SKM-1 treated with dmso at 0.1 percent for 144 hours (cell line): ENCODE results near the gene MACROH2A2.
"Not testable (repeated sequence)": the region's sequence is repeated elsewhere in the genome, so short reads cannot be mapped to it uniquely, and the experiment has no call there.

Experiments used
- DNase-seq: peaks from one replicate; lab custom pipeline; 2025; ENCODE audit not compliant: unreplicated experiment; lab: John Stamatoyannopoulos, UW

MACROH2A2 gene

DNA sequence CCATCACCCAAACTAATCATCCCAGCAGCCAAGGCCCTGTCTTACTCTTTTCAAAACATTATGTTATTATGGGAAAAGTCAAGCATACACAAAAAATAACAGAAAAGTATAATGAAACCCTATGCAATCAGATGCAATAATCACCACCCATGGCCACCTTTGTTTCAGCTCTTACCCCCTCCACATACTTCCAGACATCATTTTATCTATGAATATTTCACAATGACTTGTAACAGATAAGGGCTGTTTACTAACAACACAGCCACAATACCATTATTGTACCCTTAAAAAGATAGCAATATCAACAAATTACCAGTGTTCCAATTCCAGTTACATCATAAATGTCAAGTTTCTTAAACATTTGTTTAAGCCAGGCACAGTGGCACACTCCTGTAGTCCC, 44.8 kb downstream of the MACROH2A2 start:
- no peak for DNase-seq

DNA sequence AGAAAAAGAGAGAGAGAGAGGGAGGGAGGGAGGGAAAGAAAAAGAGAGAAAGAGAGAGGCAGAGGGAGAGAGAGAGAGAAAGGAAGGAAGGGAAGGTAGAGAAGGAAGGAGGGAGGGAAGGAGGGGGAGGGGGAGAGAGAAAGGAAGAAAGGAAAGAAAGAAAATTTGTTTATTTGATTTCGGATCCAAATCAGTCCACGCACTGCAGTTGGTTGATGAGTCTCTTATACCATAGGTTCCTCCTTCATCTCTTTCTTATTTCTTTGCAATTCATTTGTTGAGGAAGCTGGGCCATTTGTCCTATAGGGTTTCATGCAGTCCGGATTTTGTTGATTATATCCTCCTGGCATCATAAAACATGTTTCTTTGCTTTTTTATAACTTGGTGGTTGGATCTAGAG, 45.6 kb downstream of the MACROH2A2 start:
- DNase-seq = no peak

DNA sequence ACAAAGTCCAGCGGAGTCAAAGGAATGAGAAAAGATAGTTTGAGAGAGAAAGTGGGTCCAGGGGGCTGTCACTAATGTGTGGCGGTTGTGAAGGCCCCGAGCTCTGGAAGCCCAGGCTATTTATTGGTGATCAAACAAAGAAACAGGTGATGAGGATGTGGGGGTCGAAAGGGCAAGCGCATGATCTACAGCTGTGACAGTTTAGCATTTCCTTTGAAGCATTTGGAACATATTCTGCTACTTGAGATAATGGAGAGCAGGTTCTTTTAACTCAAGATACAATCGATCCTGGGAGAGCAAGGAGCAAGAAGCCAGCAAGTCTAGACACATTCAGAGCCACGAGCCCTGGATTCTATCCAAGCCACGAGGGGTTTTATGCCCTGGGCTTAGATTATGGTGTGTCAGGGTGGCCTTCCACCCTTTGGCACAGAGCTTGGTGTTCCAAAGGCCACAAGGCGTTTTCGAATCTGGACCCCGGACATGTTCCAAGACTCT, 48.5 kb downstream of the MACROH2A2 start:
- DNase-seq = not testable (repeated sequence)

DNA sequence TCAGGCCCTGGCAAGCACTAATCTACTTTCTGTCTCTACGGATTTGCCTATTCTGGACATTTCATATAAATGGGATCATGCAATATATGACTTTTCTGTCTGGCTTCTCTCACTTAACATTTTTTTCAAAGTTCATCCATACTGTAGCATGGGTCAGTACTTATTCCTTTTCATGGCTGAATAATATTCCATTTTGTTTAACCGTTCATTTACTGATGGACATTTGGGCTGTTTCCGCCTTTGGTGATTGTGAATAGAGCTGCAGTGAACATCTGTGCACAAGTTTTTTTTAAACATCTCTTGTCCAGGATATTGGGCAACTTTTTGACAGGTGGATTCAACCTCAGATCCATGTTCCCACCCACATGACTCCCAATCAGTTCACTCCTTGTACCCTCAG, 49.0 kb downstream of the MACROH2A2 start:
- no peak for DNase-seq

DNA sequence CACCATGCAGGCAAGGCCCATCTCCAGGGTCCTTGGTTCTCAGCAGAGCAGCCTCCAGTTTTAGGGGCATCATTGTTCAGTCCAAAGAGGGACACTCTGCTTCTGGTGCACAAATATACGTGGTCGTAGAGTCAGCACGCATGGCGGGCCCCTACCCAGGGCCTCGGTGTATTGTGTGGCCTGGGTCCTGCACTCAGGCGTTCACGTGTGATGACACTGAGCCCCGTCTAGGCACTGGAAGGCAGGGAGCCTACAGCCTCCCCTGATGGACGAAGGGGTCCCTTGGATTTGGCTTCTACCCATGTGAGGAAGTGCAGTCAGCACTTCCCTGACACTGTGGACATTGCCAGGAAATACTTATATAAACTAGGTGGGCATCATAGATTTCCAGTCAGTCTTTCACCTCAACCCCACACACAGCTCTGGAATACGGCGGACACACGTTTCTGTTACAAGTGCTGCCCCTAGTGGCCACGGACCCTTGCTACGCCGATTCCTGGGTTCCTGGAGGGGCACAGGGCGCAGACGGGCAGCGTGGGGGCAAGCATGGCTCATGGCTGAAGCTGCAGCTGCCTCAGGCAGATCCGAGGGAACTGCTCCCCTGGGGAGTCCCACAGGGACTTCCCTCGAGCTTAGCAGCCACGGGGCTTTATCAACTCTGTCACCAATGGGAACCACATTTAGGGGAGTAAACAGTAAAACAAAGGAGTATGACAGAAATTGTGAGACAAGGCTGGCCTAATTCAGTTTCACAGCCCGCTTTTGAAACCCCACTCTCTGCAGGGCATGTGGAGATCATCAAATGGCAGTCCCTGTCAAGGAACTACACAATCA, 54.5 kb downstream of the MACROH2A2 start:
- DNase-seq = no peak

DNA sequence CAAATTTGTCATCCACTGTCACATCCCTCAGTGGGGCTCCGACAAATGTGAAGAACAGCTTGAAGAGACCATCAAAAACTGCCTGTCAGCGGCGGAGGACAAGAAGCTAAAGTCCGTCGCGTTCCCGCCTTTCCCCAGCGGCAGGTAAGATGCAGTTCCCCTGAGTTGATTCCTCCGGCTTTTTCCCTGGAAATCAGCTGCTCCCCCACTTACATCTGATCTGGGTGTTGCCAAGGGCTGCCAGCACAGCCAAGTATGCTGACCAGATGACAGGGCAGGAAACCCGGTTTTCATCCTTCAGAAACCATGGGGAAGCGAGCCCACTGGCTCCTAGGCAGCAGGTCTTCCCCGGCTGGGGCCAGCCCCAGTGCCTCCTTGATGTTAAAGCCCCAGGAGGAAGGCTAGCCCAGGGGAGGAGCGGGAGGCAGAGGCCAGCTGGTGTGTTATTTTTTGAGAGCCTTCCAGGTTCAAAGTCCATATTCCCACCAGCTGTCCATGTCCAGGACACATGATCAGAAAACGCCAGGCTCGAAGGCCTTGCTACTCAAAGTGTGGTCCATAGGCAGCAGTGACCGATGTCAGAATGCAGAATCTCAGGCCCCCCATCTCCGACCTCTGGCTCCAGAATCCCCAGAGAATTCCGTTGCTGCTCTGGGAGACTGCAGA, 56.6 kb downstream of the MACROH2A2 start:
- no peak for DNase-seq

DNA sequence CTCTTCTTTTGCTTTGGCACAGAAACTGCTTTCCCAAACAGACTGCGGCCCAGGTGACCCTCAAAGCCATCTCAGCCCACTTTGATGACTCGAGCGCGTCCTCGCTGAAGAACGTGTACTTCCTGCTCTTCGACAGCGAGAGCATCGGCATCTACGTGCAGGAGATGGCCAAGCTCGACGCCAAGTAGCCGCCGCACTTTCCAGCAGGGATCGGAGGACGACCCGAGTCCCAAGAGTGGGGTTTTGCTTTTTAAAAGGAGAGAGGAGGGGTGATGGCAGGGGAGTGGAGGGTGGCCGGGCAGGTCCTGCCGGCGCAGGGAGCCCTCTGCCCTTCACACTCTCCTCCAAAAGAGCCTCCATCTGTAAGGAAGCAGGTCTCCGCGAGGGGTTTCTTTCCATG, 58.9 kb downstream of the MACROH2A2 start:
- no peak for DNase-seq

DNA sequence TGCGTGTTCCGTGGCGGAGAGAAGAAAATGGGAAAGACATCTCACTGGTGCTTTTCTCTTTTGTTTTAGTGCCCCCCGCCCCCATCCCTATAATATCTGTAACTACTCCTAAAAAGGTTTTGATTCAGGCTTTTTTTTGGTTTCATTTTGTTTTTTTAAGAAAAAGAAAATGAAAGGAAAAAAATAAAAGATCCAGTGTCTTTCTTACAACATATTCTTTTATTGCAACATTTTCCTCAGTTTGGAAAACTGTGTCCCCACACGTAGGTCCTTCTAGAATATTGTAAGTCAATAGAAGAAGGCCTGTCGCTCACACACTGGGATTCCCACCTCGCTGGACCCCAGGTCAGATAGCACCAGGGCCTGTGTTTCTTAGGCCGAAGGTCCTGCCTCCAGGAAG, 59.4 kb downstream of the MACROH2A2 start:
- no peak for DNase-seq

DNA sequence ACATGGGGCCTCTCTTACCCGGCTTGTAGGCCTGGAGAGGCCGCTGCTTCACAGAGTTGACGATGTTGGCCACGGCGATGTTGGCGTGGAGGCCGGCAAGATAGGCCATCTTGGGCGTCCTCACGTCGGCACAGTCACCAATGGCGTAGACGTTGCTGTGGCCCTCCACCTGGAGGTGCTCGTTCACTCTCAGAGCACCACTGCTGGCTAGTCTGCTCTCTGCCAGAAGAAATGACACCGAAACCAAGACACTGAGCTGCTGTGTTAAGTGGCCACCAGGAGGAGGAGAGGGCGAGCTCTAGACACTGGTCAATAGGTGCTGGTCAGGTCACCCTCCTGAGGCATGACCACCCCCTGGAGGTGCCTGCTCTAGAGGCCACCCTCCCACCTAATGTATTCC, 62.3 kb downstream of the MACROH2A2 start:
- no peak for DNase-seq

DNA sequence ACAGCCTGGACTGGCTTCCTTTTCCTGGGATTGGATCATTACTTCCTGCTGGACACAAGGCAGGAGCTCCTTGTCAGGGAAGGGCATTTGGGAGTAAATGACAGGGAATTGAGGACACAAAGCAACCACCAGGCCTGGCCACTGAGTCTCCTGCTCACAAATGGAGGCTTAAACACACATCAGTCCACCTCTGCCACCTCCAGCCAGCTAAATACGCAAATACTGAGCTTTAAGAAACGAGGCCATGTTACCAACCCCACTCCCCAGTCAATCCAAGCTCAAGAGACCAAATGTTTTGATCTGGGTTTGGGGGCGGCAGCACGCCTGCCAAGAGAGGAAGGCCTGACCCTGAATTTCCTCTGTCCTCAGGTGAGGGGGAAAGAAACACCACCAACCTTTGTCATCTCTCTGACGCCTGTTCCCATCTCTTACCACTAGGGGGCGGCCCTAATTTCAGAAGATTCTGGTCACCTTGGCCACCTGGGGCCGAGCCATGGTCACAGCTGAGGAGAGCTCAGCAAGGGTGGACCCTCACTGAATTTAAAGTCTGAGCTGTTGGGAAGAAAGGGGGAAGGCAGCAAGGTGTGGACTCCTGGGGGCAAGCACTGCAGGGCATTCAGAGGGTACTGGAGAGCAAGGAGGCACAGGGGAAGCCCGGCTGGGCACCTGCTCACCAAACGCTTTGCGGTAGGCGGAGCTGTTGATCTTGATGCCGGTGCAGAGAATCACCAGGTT, 63.5 kb downstream of the MACROH2A2 start:
- DNase-seq = peak; percentile 27

DNA sequence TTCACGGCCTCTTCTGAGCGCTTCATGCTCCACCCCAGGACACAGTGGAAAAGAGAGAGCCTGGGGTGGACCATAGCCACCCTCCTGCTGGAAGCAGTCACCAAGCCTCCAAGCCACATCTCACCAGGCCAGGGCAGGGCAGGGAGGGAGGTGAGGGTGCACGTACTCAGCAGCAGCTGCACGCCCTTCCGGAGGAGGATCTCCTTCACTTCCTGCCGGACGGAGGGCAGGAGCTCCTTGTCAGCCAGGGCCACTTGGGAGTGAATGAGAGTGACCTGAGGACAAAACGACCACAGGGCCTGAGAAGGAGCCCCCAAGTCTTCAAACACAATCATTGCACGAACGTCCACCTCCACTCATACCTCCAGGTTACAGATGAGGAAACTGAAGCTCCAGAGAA, 65.0 kb downstream of the MACROH2A2 start:
- DNase-seq = no peak

DNA sequence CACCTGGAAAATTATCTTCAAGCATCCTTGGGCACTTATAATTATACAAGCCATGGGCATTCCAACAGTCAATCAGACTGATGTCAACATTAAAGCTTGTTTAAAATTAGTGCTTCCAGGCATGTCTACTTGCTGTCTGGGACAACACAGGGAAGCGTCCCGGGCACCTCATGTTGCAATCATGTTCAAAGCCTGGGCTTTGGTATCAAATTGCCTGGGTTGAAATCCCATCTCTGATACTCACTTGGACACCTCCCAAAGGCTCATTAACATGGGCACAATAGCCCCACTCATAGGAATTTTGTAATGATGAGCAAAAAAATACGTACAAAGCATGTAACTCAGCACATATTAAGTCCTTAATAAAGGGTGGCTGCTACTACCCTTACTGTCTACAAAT, 65.5 kb downstream of the MACROH2A2 start:
- DNase-seq = no peak

DNA sequence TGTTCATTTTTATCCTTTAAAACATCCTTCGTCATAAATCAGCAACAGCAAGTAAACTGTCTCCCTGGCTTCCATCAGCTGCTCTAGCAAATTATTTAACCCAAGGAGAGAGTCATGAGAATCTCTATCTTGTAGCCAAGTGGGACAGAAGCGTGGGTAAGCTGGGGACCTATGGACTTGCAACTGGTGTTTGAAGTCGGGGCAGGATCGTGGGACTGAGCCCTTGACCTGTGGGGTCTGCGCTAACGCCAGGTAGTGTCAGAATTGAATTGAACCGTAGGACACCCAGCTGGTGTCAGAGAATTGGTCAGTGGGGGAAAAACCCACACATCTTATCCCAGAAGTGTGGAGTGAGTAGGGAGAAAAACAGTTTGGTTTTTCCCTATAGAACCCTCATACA, 66.6 kb downstream of the MACROH2A2 start:
- no peak for DNase-seq

DNA sequence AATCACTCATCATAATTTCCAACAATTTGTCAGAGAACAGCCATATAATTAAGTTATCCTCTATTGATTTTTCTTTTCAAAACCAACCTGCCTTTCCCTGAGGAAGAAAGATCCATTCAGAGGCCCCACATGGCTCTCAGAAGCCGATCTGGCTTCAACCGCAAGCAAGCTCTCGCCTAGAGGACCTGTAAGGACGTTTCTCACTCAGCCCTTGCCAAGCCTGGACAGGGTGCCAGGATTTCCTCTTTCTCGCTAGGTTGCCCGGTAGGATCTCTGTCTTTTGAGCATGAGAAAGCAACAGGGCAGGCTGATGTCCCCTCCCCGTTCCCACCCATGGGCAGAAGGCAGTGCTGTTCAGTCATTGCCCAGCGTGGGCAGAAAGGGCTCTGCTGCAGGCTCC, 67.0 kb downstream of the MACROH2A2 start:
- DNase-seq = no peak

DNA sequence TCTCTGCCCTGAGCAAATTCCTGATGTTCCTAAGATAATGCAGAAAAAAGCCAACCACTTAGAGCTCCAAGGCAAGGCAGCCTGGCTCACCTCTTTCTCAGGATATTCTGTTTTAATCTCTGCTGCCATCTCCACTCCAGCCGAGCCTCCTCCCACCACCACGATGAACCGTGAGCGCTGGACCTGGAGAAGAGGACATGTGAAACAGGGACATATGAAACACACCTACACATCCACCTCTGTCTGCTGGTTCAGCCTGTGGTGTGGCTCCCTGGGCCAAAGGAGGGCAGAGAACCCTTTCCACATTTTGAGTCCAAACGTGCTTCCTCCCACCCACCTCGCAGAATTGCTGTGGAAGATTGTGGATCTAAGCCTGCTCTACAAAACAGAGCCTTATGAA, 67.8 kb downstream of the MACROH2A2 start:
- no peak for DNase-seq

DNA sequence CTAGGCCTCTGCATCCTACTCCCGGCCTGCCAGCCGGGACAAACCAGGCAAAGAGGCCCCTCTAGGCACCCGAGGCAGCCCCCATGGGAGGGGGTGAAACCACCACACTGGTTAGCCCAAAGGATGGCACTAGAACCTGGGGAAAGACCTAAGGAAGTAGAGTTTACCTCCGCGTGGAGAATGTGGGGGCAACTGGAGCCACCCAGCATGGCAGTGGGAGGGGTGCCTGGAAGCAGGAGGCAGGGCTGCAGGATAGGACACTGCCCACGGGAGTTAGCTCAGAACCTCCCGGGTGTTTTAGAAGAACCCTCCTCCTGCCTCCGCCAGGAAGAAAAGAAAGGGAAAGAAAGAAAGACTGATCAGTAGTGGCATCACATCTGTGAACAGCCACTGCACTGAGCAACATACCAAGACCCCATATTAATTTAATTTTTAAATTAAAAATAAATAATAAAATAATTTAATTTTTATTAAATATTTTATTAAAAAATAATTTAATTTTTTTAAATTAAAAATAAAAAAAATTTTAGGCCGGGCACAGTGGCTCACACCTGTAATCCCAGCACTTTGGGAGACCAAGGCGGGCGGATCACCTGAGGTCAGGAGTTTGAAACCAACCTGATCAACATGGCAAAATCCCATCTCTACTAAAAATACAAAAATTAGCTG, 68.8 kb downstream of the MACROH2A2 start:
- no peak for DNase-seq

DNA sequence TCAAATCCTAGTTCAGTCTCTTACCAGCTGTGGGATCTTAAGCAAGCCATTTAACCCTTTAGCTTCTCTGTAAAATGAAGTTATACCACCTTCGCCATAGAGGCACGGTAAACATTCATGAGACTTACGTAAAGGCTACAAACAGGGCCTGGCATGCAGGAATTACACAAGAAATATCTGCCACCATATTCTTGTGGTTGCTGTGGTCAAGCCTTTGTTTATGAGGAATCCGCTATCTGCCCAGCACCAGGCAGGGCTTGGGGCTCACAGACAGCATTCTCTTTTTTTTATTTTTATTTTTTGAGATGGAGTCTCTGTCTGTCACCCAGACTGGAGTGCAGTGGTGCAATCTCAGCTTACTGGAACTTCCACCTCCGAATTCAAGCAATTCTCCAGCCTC, 70.1 kb downstream of the MACROH2A2 start:
- DNase-seq = no peak

DNA sequence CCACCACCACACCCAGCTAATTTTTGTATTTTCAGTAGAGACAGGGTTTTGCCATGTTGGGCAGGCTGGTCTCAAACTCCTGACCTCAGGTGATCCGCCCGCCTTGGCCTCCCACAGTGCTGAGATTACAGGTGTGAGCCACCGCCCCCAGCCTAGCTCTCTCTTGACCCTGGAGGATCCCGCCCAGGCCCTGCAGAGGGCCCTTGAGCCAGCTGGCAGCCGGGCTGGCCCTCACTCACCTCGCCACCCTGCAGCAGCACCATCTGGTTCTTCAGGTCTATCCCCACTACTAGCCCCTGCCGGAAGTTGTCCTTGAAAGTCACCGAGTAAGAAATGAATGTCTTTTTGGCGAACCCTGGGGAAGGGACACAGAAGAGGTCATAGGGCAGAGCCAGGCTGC, 70.5 kb downstream of the MACROH2A2 start:
- not testable (repeated sequence) for DNase-seq

DNA sequence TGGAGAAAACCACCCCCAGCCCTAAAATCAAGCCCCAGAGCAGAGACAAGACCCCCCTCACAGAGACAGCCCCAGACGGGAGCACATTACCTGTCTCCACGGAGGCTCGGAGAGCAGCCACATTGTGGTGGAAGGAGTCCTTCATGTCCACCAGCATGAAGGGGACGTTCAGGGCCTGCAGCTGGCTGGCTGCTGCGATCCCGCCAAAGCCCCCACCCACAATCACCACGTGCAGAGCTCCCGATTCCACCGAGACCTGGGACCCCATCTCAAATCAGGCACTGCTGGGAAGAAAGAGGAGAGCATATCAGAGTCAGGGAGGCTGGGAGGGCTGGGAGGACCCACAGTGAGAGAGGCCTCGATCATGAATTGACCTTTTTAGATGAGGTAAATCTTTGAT, 71.2 kb downstream of the MACROH2A2 start:
- no peak for DNase-seq

DNA sequence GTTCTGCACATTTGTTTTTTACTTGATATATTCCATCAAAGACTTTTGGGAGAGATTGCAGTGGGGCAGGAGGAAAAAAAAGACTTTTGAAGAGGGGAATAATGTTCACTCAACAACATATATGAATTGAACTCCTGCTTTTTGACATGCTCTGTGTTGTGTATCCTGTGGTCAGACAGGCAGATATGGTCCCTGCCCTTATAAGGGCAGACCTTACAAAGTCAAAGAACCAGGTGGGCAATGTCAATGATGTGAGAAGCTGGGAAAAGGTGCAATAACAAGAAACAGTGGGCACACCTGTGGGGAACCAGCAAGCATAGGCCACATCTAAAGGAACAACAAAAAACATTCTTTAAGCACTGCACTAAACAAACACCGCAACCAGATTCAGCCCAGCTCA, 71.8 kb downstream of the MACROH2A2 start:
- DNase-seq = no peak

DNA sequence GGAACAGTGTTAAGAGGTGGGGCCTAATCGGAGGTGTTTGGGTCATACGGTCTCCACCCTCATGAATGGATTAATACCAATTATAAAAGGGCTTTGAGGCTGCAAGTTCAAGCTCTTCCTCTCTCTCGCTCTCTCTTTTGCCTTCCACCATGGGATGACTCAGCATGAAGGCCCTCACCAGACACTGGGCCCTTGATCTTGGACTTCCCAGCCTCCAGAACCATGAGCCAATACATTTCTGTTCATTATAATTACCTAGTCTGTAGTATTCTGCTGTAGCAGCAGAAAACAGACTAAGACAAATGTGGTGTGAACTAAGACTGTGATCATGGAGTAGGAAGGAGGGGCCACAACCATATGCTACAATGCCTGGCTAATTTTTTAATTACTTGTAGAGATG, 72.3 kb downstream of the MACROH2A2 start:
- DNase-seq = no peak
